A549 (cell line): Measurements from ENCODE around the gene RTP5.

Experiments used
- CHD4 ChIP-seq: fragments of 200-600 bp; sonication (generic); IDR thresholded peaks from 2 replicates; pipeline ENCODE4 v1.6.1; 2016; ENCODE audit warnings: antibody characterized with exemption, mild to moderate bottlenecking, borderline replicate concordance
- MAZ ChIP-seq: fragments of 150-350 bp; IDR thresholded peaks from 2 replicates; pipeline ENCODE4 v1.6.1; 2014; ENCODE audit warnings: antibody characterized with exemption, low read depth, low read length, borderline replicate concordance
- PHF8 ChIP-seq: fragments of 200-600 bp; sonication (generic); IDR thresholded peaks from 2 replicates; pipeline ENCODE4 v1.6.1; 2016; ENCODE audit warnings: low read depth, mild to moderate bottlenecking, antibody characterized with exemption, moderate library complexity, borderline replicate concordance
- POLR2A ChIP-seq: IDR thresholded peaks from 2 replicates; pipeline ENCODE4 v1.6.1; 2012; ENCODE audit warnings: mild to moderate bottlenecking, low read length
- RAD21 ChIP-seq, 2 experiments: fragments of >200 bp in 1 of 2; sonication (Bioruptor Twin) in 1 of 2; formaldehyde crosslinking in 1 of 2; IDR thresholded peaks in 1 of 2; conservative IDR thresholded peaks in 1 of 2; 2 replicates in 1 of 2; 3 replicates in 1 of 2; pipeline ENCODE4 v1.6.1; 2012 to 2018; ENCODE audit warnings: inconsistent platforms in 1 of 2
- TF ChIP-seq, protein P1 (sequence below): fragments of >200 bp; sonication (Bioruptor Twin); formaldehyde crosslinking; IDR thresholded peaks from 3 replicates; pipeline ENCODE4 v1.5.1; 2016
- TF ChIP-seq, protein P2 (sequence below): fragments of 450-650 bp; IDR thresholded peaks from 2 replicates; pipeline ENCODE4 v1.6.1; 2014; ENCODE audit warnings: antibody characterized with exemption

DNA sequence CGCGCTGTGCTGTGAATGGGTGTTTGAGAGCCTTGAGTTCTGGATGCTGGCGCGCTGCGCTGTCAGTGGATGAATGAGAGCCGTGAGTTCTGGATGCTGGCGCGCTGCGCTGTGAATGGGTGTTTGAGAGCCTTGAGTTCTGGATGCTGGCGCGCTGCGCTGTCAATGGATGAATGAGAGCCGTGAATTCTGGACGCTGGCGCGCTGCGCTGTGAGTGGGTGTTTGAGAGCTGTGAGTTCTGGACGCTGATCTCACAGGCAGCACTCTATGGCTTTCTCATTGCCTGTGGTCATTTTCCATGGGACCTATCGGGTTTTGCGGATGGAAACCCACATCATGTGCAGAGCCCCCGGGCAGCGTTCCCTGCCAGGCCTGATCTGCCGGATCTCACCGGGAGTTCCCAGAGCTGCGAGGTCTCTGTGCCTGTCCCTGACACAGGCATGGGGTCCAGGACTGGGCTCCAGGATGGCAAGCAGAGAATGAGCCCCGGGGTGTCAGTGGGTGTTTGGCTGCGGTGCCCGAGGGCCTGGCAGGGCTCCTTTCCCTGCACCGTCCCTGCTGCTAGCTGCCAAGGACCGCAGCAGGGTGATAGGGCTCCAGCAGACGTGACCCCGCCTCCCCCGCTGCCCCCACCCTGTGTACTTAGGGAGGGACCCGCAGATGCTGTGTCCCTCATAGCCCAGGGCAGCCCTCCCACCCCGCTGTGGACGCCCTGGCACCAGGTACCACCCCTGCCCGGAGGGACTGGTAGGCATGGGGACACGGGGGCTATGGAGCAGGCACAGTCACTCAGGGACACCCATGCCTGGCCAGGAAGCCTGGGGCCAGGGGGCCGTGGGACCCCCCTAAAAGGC is 20.5 kb upstream of the RTP5 start:
- TF ChIP-seq, protein P1, sequence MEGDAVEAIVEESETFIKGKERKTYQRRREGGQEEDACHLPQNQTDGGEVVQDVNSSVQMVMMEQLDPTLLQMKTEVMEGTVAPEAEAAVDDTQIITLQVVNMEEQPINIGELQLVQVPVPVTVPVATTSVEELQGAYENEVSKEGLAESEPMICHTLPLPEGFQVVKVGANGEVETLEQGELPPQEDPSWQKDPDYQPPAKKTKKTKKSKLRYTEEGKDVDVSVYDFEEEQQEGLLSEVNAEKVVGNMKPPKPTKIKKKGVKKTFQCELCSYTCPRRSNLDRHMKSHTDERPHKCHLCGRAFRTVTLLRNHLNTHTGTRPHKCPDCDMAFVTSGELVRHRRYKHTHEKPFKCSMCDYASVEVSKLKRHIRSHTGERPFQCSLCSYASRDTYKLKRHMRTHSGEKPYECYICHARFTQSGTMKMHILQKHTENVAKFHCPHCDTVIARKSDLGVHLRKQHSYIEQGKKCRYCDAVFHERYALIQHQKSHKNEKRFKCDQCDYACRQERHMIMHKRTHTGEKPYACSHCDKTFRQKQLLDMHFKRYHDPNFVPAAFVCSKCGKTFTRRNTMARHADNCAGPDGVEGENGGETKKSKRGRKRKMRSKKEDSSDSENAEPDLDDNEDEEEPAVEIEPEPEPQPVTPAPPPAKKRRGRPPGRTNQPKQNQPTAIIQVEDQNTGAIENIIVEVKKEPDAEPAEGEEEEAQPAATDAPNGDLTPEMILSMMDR, result no peak
- TF ChIP-seq MAZ (no peak), RAD21 (conservative IDR thresholded peaks at IDR 0.05 in 1 of 2, IDR thresholded peaks at IDR 0.05 in 1 of 2) (no peak), PHF8 (no peak), CHD4 (no peak), POLR2A (no peak)
- TF ChIP-seq, protein P2, sequence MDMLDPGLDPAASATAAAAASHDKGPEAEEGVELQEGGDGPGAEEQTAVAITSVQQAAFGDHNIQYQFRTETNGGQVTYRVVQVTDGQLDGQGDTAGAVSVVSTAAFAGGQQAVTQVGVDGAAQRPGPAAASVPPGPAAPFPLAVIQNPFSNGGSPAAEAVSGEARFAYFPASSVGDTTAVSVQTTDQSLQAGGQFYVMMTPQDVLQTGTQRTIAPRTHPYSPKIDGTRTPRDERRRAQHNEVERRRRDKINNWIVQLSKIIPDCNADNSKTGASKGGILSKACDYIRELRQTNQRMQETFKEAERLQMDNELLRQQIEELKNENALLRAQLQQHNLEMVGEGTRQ, result no peak
